Stimulated activated CD4-positive, alpha-beta T cell treated with anti-CD3 and anti-CD28 coated beads, TNF-alpha, amount 100 ng/mL, for 48 hours (primary cell): Measurements from ENCODE around the gene ADNP.

Experiments used
- DNase-seq, 3 donors: peaks; one replicate each; pipeline ENCODE4 v3.0.0-alpha.2; 2020; ENCODE audit warnings: low read depth in 3 of 3

Gene ADNP

GRCh38 chr20:50874111-50874757 is 57.0 kb downstream of the ADNP start:
- DNase-seq, result no peak

- DNase-seq, result no peak
Measured at GRCh38 chr20:50873585-50873984, 57.7 kb downstream of the ADNP start.

- no peak for DNase-seq
Measured at GRCh38 chr20:50872560-50873425, 58.4 kb downstream of the ADNP start.

GRCh38 chr20:50870561-50871161 is 60.6 kb downstream of the ADNP start:
- DNase-seq, result no peak

- DNase-seq, result no peak
Measured at GRCh38 chr20:50868509-50869495, 62.4 kb downstream of the ADNP start.

- DNase-seq, result no peak
Measured at GRCh38 chr20:50867805-50868204, 63.4 kb downstream of the ADNP start.

- no peak for DNase-seq
Measured at GRCh38 chr20:50866831-50867230, 64.4 kb downstream of the ADNP start.

- DNase-seq, result no peak
Measured at GRCh38 chr20:50866036-50866685, 65.1 kb downstream of the ADNP start.

GRCh38 chr20:50865591-50865990 is 65.6 kb downstream of the ADNP start:
- no peak for DNase-seq

GRCh38 chr20:50865114-50865513 is 66.1 kb downstream of the ADNP start:
- DNase-seq, result no peak

GRCh38 chr20:50862546-50862945 is 68.7 kb downstream of the ADNP start:
- no peak for DNase-seq

GRCh38 chr20:50861012-50861411 is 70.2 kb downstream of the ADNP start:
- DNase-seq, result no peak

- no peak for DNase-seq
Measured at GRCh38 chr20:50859161-50859560, 72.1 kb downstream of the ADNP start.

- DNase-seq, result no peak
Measured at GRCh38 chr20:50858525-50858924, 72.7 kb downstream of the ADNP start.

- no peak for DNase-seq
Measured at GRCh38 chr20:50857348-50857747, 73.9 kb downstream of the ADNP start.

- no peak for DNase-seq
Measured at GRCh38 chr20:50856475-50857041, 74.7 kb downstream of the ADNP start.

- no peak for DNase-seq
Measured at GRCh38 chr20:50855498-50856474, 75.5 kb downstream of the ADNP start.

GRCh38 chr20:50854506-50855249 is 76.6 kb downstream of the ADNP start:
- no peak for DNase-seq

GRCh38 chr20:50852085-50852484 is 79.2 kb downstream of the ADNP start:
- DNase-seq, result no peak
